Ishikawa (cell line): ENCODE data around the gene RPS5.

ENCODE experiments used
- CEBPB ChIP-seq: IDR thresholded peaks from 2 replicates; pipeline ENCODE4 v1.6.1; 2012
- CREB1 ChIP-seq: IDR thresholded peaks from 2 replicates; pipeline ENCODE4 v1.6.1; 2012; ENCODE audit warnings: low read depth
- EGR1 ChIP-seq: IDR thresholded peaks from 2 replicates; pipeline ENCODE4 v1.6.1; 2012
- EP300 ChIP-seq: IDR thresholded peaks from 2 replicates; pipeline ENCODE4 v1.6.1; 2012; ENCODE audit warnings: borderline replicate concordance
- FOXM1 ChIP-seq: IDR thresholded peaks from 2 replicates; pipeline ENCODE4 v1.6.1; 2012; ENCODE audit warnings: low read depth, borderline replicate concordance
- NFIC ChIP-seq: IDR thresholded peaks from 2 replicates; pipeline ENCODE4 v1.6.1; 2012
- RAD21 ChIP-seq: IDR thresholded peaks from 2 replicates; pipeline ENCODE4 v1.6.1; 2012; ENCODE audit warnings: low read depth
- TAF1 ChIP-seq: IDR thresholded peaks from 2 replicates; pipeline ENCODE4 v1.6.1; 2012; ENCODE audit warnings: low read depth, mild to moderate bottlenecking
- TCF12 ChIP-seq: IDR thresholded peaks from 2 replicates; pipeline ENCODE4 v1.6.1; 2012; ENCODE audit warnings: low read depth
- TEAD4 ChIP-seq: IDR thresholded peaks from 2 replicates; pipeline ENCODE4 v1.6.1; 2012
- YY1 ChIP-seq: IDR thresholded peaks from 2 replicates; pipeline ENCODE4 v1.6.1; 2012; ENCODE audit warnings: low read depth
- ZBTB7A ChIP-seq: IDR thresholded peaks from 2 replicates; pipeline ENCODE4 v1.6.1; 2012; ENCODE audit warnings: low read depth
- TF ChIP-seq, protein P1 (sequence below): IDR thresholded peaks from 2 replicates; pipeline ENCODE4 v1.6.1; 2012; ENCODE audit warnings: low read depth, mild to moderate bottlenecking
- TF ChIP-seq, protein P2 (sequence below): IDR thresholded peaks from 2 replicates; pipeline ENCODE4 v1.6.1; 2012
- TF ChIP-seq, protein P3 (sequence below): IDR thresholded peaks from 2 replicates; pipeline ENCODE4 v1.6.1; 2012

The RPS5 gene

DNA sequence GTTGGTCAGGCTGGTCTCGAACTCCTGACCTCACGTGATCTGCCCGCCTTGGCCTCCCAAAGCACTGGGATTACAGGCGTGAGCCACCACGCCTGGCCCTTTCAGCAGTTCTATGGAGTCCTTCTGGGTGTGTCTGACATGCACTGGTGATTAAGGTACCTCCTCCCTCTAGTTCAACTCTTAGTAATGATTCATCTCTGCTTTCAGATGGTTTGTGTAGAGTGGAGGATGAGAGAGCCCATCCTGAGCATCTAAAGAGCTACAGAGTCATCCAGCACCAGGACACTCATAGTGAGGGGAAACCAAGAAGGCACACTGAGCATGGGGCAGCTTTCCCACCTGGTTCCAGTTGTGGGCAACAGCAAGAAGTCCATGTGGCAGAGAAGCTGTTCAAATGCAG, 29.5 kb downstream of the RPS5 start:
- TF ChIP-seq EP300: no peak
- no peak for TF ChIP-seq TAF1
- TF ChIP-seq TCF12: no peak
- TF ChIP-seq CEBPB: no peak

DNA sequence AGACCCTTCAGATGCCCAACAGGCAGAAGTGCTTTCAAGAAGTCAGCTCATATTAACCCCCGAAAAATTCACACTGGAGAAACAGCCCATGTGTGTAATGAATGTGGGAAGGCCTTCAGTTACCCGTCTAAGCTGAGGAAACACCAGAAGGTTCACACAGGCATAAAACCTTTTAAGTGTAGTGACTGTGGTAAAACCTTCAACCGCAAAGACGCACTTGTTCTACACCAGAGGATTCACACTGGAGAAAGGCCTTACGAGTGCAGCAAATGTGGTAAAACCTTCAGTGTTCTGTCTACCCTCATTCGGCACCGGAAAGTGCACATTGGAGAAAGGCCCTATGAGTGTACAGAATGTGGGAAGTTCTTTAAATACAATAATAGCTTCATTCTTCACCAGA, 30.0 kb downstream of the RPS5 start:
- TF ChIP-seq CEBPB: no peak
- TF ChIP-seq TCF12: no peak
- no peak for TF ChIP-seq EP300
- no peak for TF ChIP-seq ZBTB7A
- TF ChIP-seq TEAD4: no peak
- no peak for TF ChIP-seq TAF1

DNA sequence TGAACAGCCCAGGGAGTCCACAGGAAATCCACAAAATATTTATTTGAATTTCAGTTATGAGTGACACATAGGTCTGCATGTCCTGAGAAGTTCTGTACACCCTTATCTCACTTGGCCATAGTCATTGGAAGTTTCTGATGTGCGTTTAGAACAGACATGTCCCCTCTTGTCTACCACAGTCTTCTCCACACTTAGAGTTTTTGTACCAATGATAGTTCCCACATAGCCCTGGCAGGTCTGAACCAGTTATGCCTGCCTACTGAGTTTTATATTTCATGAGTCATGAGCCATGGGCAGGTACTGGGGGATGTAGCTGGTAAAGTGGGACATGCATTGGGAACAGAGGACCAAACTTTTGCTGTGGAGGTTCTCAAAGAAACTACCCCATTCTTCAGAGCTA, 41.5 kb downstream of the RPS5 start:
- no peak for TF ChIP-seq ZBTB7A
- no peak for TF ChIP-seq RAD21
- TF ChIP-seq NFIC: no peak
- TF ChIP-seq TAF1: no peak
- TF ChIP-seq EP300: no peak
- no peak for TF ChIP-seq EGR1
- TF ChIP-seq TCF12: no peak
- TF ChIP-seq, protein P1, sequence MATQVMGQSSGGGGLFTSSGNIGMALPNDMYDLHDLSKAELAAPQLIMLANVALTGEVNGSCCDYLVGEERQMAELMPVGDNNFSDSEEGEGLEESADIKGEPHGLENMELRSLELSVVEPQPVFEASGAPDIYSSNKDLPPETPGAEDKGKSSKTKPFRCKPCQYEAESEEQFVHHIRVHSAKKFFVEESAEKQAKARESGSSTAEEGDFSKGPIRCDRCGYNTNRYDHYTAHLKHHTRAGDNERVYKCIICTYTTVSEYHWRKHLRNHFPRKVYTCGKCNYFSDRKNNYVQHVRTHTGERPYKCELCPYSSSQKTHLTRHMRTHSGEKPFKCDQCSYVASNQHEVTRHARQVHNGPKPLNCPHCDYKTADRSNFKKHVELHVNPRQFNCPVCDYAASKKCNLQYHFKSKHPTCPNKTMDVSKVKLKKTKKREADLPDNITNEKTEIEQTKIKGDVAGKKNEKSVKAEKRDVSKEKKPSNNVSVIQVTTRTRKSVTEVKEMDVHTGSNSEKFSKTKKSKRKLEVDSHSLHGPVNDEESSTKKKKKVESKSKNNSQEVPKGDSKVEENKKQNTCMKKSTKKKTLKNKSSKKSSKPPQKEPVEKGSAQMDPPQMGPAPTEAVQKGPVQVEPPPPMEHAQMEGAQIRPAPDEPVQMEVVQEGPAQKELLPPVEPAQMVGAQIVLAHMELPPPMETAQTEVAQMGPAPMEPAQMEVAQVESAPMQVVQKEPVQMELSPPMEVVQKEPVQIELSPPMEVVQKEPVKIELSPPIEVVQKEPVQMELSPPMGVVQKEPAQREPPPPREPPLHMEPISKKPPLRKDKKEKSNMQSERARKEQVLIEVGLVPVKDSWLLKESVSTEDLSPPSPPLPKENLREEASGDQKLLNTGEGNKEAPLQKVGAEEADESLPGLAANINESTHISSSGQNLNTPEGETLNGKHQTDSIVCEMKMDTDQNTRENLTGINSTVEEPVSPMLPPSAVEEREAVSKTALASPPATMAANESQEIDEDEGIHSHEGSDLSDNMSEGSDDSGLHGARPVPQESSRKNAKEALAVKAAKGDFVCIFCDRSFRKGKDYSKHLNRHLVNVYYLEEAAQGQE: no peak
- TF ChIP-seq TEAD4: no peak
- no peak for TF ChIP-seq CEBPB
- no peak for TF ChIP-seq CREB1
- TF ChIP-seq, protein P2, sequence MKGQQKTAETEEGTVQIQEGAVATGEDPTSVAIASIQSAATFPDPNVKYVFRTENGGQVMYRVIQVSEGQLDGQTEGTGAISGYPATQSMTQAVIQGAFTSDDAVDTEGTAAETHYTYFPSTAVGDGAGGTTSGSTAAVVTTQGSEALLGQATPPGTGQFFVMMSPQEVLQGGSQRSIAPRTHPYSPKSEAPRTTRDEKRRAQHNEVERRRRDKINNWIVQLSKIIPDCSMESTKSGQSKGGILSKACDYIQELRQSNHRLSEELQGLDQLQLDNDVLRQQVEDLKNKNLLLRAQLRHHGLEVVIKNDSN: no peak

DNA sequence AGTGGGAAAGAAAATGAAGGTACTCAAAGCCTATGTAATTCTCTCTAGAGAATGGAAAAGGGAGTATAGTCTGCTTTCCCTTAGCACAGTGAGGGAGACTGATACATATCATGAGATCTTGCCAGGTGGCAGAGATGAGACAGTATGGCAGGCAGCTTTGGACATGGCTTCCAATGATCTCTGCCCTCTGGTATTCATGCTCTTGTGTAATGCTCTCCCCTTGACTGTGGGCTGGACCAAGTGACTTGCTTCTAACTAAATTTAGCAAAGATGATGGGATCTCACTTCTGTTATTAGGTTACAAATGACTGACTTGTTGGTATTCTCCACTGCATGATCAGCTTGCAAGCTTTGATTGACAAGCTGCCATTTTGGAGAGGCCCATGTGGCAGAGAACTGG, 42.7 kb downstream of the RPS5 start:
- no peak for TF ChIP-seq TAF1
- TF ChIP-seq CREB1: no peak
- no peak for TF ChIP-seq ZBTB7A
- no peak for TF ChIP-seq RAD21
- no peak for TF ChIP-seq EP300
- TF ChIP-seq, protein P2: no peak
- TF ChIP-seq CEBPB: no peak

DNA sequence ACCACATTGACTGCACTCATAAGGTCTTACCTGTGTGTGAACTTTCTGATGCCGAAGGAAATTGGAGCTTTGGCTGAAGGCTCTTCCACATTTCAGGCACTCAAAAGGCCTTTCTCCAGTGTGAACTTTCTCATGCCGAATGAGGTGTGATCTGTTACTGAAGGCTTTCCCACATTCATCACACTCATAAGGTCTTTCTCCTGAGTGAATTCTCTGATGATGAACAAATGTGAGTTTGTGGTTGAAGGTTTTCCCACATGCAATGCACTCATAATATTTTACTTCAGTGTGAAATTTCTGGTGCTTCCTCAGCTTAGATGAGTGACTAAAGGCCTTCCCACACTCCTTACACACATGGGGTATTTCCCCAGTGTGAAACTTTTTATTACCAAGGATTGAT, 47.1 kb downstream of the RPS5 start:
- TF ChIP-seq CEBPB: no peak
- TF ChIP-seq, protein P1: no peak
- no peak for TF ChIP-seq CREB1
- TF ChIP-seq, protein P2: no peak
- TF ChIP-seq FOXM1: no peak
- no peak for TF ChIP-seq YY1
- TF ChIP-seq RAD21: no peak
- no peak for TF ChIP-seq EGR1
- no peak for TF ChIP-seq TEAD4
- TF ChIP-seq, protein P3, sequence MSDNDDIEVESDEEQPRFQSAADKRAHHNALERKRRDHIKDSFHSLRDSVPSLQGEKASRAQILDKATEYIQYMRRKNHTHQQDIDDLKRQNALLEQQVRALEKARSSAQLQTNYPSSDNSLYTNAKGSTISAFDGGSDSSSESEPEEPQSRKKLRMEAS: no peak
- no peak for TF ChIP-seq ZBTB7A
- no peak for TF ChIP-seq NFIC
- TF ChIP-seq TCF12: no peak

DNA sequence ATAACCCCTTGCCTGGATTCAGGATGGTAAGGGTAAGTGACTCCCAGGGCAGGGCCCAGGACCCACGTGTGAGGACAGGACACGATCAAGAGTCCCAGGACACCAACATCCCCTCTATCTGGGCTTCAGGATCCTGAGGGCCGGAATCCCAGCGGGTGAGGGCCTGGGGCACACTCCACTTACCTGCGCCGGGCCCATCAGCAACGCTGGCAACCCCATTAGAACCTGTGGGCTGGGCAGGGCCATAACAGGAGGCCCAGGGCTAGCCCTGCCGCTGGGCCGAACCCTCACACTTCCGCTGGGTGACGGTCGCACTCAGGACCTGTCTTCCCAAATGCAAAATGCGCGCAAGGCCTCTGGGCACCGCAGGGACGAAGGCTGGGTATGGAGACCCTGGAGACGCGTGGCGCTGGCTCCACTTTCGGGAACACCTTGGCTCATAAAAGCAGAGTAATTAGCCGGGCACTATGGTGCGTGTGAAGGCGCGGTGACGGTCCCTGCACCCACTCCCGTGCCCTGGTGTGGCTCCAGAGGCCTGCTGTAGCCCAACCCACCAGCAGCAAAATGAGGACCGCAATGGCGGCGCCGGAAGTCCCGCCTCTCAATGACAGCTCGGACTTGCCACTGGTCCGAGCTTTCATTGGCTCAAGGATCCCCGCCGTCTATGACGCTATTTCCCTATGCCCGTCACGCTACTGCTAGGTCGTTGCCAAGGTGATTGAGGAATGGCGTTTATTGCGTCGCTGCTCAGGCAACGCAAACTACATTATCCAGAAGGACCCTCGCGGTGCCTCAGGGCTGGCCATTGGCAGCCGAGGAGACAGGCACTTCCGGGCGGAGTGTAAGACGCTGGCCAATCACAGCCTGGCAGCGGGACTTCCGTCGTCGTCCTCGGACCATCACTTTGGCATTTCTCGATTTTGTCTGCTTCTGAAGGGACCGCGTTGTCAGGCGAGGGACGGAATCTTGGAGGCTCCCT, 52.8 kb downstream of the RPS5 start, which contains the start of gene ZNF132:
Gene ZNF132 (minus strand): TSS at position 578 of the 979 bp plus-strand sequence. CDS start 332 bp downstream, at position 246.
- no peak for TF ChIP-seq EGR1
- no peak for TF ChIP-seq TEAD4
- no peak for TF ChIP-seq EP300
- peak; percentile 87 for TF ChIP-seq YY1
- TF ChIP-seq TCF12: no peak
- TF ChIP-seq, protein P2: no peak
- TF ChIP-seq CREB1: peak; percentile 87
- TF ChIP-seq, protein P3: peak; percentile 56
